ENCODE results near the gene NALF2. TPM values are rescaled to one million over a fixed set of nuclear protein-coding genes. Genes with fewer than 3 reads are reported as not detected.

The NALF2 gene
- total and polyA plus RNA-seq, 2 of the 13 experiments (the other 11 are each of a cell fraction or from before 2014, with no cell fraction given) = 2.2 to 4.0 TPM

GRCh38 chrX:69503782-69504625 lies at the start of gene NALF2 (continued):
- TF ChIP-seq, protein P1, sequence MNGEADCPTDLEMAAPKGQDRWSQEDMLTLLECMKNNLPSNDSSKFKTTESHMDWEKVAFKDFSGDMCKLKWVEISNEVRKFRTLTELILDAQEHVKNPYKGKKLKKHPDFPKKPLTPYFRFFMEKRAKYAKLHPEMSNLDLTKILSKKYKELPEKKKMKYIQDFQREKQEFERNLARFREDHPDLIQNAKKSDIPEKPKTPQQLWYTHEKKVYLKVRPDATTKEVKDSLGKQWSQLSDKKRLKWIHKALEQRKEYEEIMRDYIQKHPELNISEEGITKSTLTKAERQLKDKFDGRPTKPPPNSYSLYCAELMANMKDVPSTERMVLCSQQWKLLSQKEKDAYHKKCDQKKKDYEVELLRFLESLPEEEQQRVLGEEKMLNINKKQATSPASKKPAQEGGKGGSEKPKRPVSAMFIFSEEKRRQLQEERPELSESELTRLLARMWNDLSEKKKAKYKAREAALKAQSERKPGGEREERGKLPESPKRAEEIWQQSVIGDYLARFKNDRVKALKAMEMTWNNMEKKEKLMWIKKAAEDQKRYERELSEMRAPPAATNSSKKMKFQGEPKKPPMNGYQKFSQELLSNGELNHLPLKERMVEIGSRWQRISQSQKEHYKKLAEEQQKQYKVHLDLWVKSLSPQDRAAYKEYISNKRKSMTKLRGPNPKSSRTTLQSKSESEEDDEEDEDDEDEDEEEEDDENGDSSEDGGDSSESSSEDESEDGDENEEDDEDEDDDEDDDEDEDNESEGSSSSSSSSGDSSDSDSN (CRISPR knock-in tag; IDR thresholded peaks at IDR 0.05) = peak; percentile 76; the same call in 1 of the 2 replicates
- TF ChIP-seq ZNF501 (CRISPR knock-in tag; IDR thresholded peaks at IDR 0.05) (no peak), IRF2 (CRISPR knock-in tag; IDR thresholded peaks at IDR 0.05) (no peak), ELF3 (CRISPR knock-in tag; IDR thresholded peaks at IDR 0.05) (peak; percentile 50; the same call in 1 of the 2 replicates), ZNF615 (CRISPR knock-in tag; IDR thresholded peaks at IDR 0.05; ENCODE audit: borderline replicate concordance) (no peak), SP140L (CRISPR knock-in tag; IDR thresholded peaks at IDR 0.05; ENCODE audit: borderline replicate concordance) (no peak), PHF8 (CRISPR knock-in tag; IDR thresholded peaks at IDR 0.05) (peak; percentile 74), THAP11 (CRISPR knock-in tag; IDR thresholded peaks at IDR 0.05) (peak; percentile 8; the same call in 1 of the 2 replicates), HOXA5 (CRISPR knock-in tag; IDR thresholded peaks at IDR 0.05) (no peak), YEATS4 (CRISPR knock-in tag; IDR thresholded peaks at IDR 0.05; ENCODE audit: borderline replicate concordance) (0 out of 2 replicates have a peak, but pooled peaks have one; percentile 36), ZSCAN12 (CRISPR knock-in tag; IDR thresholded peaks at IDR 0.05) (no peak), ZBTB39 (CRISPR knock-in tag; IDR thresholded peaks at IDR 0.05) (no peak), THRA (CRISPR knock-in tag; IDR thresholded peaks at IDR 0.05; ENCODE audit: borderline replicate concordance) (no peak), GABPA (IDR thresholded peaks at IDR 0.05; ENCODE audit: low read depth, low read length) (no peak), GABPA (CRISPR knock-in tag; IDR thresholded peaks at IDR 0.05; ENCODE audit: low read depth) (0 out of 2 replicates have a peak, but pooled peaks have one; percentile 13), MAZ (IDR thresholded peaks at IDR 0.05; ENCODE audit: borderline replicate concordance, low read depth, low read length) (no peak), MAZ (CRISPR knock-in tag; IDR thresholded peaks at IDR 0.05; ENCODE audit: low read depth) (no peak; the same call in 1 of the 2 replicates), MXI1 (IDR thresholded peaks at IDR 0.05; ENCODE audit: borderline replicate concordance, low read depth, low read length) (0 out of 3 replicates have a peak, but pooled peaks have one; percentile 1), HDAC1 (CRISPR knock-in tag; IDR thresholded peaks at IDR 0.05) (peak; percentile 50), ZNF570 (CRISPR knock-in tag; IDR thresholded peaks at IDR 0.05; ENCODE audit: borderline replicate concordance) (no peak), KAT7 (CRISPR knock-in tag; IDR thresholded peaks at IDR 0.05; ENCODE audit: borderline replicate concordance) (0 out of 2 replicates have a peak, but pooled peaks have one; percentile 64), GABPB1 (CRISPR knock-in tag; IDR thresholded peaks at IDR 0.05) (peak; percentile 60; the same call in 1 of the 2 replicates)
- TF ChIP-seq, protein P2, sequence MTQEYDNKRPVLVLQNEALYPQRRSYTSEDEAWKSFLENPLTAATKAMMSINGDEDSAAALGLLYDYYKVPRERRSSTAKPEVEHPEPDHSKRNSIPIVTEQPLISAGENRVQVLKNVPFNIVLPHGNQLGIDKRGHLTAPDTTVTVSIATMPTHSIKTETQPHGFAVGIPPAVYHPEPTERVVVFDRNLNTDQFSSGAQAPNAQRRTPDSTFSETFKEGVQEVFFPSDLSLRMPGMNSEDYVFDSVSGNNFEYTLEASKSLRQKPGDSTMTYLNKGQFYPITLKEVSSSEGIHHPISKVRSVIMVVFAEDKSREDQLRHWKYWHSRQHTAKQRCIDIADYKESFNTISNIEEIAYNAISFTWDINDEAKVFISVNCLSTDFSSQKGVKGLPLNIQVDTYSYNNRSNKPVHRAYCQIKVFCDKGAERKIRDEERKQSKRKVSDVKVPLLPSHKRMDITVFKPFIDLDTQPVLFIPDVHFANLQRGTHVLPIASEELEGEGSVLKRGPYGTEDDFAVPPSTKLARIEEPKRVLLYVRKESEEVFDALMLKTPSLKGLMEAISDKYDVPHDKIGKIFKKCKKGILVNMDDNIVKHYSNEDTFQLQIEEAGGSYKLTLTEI (CRISPR knock-in tag; conservative IDR thresholded peaks at IDR 0.05) = no peak

Data from HepG2 (cell line).